ENCODE data around the gene IQCE. TPM values are rescaled to one million over a fixed set of nuclear protein-coding genes. Genes with fewer than 3 reads are reported as not detected.
A peak's percentile ranks its signal among the peaks of the same experiment; 100 is the strongest.
"Not testable (repeated sequence)": the region's sequence is repeated elsewhere in the genome, so short reads cannot be mapped to it uniquely, and the experiment has no call there.

IQCE gene
- total and polyA plus RNA-seq, 2 experiments from 2014 or later = 18.0 to 41.4 TPM

DNA sequence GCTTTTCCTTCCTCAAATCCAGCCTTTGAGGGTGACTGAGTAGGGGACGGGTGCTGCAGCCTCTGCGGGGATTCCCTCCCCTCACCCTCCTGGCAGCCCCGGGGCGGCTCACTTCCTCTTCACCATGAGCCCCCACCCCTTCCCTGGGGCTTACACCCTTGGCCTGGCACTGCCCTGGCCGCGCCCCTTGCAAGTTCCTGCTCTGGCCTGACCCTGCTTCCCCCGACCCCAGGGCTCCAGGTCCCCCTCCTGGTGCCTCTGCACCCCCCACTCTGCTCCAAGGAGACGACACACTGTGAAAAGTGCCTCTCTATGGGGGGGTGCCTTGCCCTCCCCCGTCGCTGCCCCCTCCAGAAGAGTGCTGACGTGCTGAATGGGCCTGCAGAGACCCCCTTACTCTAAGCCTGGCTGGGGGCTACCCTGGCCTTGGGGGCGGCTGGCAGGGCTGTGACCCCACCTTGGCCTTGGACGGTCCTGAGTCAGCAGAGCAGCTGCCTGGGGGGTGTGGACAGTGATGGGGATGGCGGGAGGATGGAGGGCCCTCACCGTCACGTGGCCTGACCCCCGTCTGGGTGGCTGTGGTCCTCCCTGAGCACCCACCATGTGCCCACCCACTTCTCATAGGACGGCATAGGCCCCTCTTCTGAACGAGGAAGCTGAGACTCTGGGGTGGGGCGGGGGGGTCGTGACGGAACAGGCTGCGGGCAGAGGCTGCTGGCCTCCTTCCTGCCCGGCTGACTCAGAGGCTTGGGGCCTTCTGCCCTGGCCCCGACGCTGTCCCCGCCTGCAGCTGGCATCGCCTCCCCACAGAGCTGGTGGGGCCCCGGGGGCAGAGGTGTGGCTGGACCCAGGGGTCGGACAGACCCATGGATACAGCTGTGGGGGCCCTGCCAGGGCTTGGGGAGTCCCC is 29.4 kb upstream of the IQCE start:
- no peak overlapping the region for H3K4me3 ChIP-seq
- H3K27me3 ChIP-seq = no peaks in the 10 kb centered on the region
- DNase-seq (ENCODE audit: low read depth in 1 of 2, low spot score in 1 of 2) = peak in 1 of 2 donors; percentile 61
- peaks cover 7% of the 10 kb centered on the region for H3K4me1 ChIP-seq (ENCODE audit: low read depth)
- H3K36me3 ChIP-seq = no peaks in the 10 kb centered on the region
- TF ChIP-seq CTCF (IDR thresholded peaks at IDR 0.05; ENCODE audit: low read depth, low read length) = no peak
- no peaks in the 10 kb centered on the region for H3K9me3 ChIP-seq (ENCODE audit: low read depth)
- H3K27ac ChIP-seq = no peak overlapping the region

DNA sequence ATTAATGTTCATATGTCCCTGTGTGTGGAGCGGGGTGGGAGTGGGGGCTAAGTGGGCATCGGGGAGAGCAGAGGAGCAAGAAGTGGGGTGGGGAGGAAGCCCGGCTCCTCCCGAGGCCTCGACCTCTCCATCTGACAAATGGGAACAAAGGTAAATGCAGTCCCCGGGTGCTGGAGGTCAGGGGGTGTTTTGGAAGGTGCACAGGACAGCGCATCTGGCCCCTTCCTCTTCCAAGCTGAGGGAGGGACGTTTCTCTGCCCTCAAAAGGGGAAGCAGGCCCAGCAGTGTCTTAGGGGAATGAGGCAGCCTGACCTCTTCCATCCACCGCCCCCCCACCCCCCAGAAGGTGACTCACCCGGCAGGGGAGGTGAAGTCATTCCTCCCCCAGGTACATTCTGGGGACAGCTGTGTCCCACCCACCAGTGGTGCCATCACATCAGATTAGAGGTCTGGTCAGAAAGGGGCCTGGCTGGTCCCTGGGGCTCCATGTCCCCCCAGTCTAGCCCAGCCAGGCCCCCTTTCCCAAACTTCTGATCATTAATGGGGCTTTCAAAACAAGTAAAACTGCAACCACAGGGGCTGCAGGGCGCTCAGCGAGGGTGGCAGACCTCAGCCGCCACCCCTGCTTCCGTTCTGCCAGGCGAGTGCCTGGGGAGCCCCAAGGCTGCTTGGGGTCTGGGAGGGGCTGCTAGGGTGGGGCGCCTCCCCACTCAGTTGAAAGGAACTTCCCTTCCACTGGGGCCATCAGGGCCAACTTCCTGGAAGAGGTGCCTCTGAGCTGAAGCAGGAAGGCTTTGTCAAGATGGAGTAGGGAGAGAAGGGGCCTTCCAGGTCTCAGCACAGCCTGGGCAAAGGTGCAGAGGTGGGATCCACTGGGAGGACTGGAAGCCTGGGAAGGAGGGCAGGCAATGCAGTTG is 28.4 kb upstream of the IQCE start:
- Histone ChIP-seq H3K27ac (no peak overlapping the region), H3K4me3 (no peak overlapping the region), H3K9me3 (ENCODE audit: low read depth) (no peaks in the 10 kb centered on the region), H3K4me1 (ENCODE audit: low read depth) (peaks cover 7% of the 10 kb centered on the region), H3K36me3 (no peaks in the 10 kb centered on the region), H3K27me3 (no peaks in the 10 kb centered on the region)
- no peak for TF ChIP-seq CTCF (IDR thresholded peaks at IDR 0.05; ENCODE audit: low read depth, low read length)
- no peak for DNase-seq (ENCODE audit: low read depth in 1 of 2, low spot score in 1 of 2)

GRCh38 chr7:2530994-2531795 is 27.6 kb upstream of the IQCE start:
- not testable (repeated sequence) for H3K4me3 ChIP-seq; H3K36me3 ChIP-seq; H3K27me3 ChIP-seq; H3K9me3 ChIP-seq (ENCODE audit: low read depth); H3K4me1 ChIP-seq (ENCODE audit: low read depth)
- peak overlapping the region; percentile 65 for H3K27ac ChIP-seq
- peak in 1 of 2 donors; percentile 54 for DNase-seq (ENCODE audit: low read depth in 1 of 2, low spot score in 1 of 2)

DNA sequence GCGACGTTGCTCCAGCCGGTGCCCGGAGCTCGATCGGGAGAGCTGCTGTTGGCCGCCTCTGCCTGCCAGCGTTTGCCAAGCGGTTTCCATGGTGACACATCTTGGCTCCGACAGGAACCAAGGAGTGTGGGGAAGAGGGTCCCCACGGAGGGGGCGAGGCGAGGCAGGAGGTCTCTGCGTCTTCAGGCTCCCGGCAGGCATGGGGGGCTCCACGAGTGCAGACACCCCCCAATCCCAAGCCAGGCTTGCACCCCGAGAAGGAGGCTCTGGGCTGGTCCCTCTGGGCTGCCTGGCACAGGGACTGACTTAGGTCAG is 27.0 kb upstream of the IQCE start:
- not testable (repeated sequence) for H3K4me1 ChIP-seq (ENCODE audit: low read depth); H3K9me3 ChIP-seq (ENCODE audit: low read depth); H3K4me3 ChIP-seq; H3K27me3 ChIP-seq; H3K27ac ChIP-seq; DNase-seq (ENCODE audit: low read depth in 1 of 2, low spot score in 1 of 2); H3K36me3 ChIP-seq

GRCh38 chr7:2532199-2532772 is 26.5 kb upstream of the IQCE start:
- H3K4me1 ChIP-seq (ENCODE audit: low read depth); H3K36me3 ChIP-seq; H3K9me3 ChIP-seq (ENCODE audit: low read depth); H3K27ac ChIP-seq; H3K27me3 ChIP-seq; H3K4me3 ChIP-seq; DNase-seq (ENCODE audit: low read depth in 1 of 2, low spot score in 1 of 2): not testable (repeated sequence)

GRCh38 chr7:2532816-2533215 is 26.0 kb upstream of the IQCE start:
- not testable (repeated sequence) for H3K9me3 ChIP-seq (ENCODE audit: low read depth); H3K27ac ChIP-seq; DNase-seq (ENCODE audit: low read depth in 1 of 2, low spot score in 1 of 2); H3K4me1 ChIP-seq (ENCODE audit: low read depth); H3K4me3 ChIP-seq; H3K36me3 ChIP-seq; H3K27me3 ChIP-seq

- not testable (repeated sequence) for H3K9me3 ChIP-seq (ENCODE audit: low read depth); H3K36me3 ChIP-seq; H3K4me3 ChIP-seq; H3K4me1 ChIP-seq (ENCODE audit: low read depth); H3K27ac ChIP-seq; H3K27me3 ChIP-seq; DNase-seq (ENCODE audit: low read depth in 1 of 2, low spot score in 1 of 2)
These were observed 25.2 kb upstream of the IQCE start for GRCh38 chr7:2533566-2533965.

GRCh38 chr7:2534214-2534613 is 24.6 kb upstream of the IQCE start:
- DNase-seq (ENCODE audit: low read depth in 1 of 2, low spot score in 1 of 2) = not testable (repeated sequence)

DNA sequence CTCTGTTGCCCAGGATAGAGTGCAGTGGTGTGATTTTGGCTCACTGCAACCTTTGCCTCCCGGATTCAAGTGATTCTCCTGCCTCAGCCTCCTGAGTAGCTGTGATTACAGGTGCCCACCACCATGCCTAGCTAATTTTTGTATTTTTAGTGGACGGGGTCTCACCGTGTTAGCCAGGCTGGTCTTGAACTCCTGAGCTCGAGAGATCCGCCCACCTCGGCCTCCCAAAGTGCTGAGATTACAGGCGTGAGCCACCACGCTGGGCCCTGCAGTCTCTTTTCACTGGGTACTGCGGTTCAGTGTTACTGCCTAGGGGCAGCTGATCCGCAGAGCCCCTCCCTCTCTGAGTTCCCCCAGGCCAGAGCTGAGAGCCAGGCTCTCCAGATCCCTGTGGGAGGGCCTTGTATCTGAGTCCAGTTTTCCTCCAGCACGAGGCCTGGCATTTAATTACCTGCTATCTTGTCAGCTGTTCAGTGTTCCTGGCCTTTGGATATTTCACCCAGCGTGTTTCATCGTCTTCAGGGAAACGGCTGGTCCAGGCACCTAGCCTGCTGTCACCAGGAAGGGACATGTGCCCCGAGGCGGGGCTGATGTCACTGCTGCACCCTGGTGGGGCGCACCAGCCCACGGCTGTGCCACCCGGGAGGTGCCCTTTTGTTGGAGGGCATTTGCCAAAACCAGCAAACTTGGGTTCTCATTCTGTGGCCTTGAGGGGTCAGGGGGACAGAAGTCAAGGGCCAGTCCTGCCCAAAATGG is 22.7 kb upstream of the IQCE start:
- not testable (repeated sequence) for H3K4me3 ChIP-seq; H3K9me3 ChIP-seq (ENCODE audit: low read depth); H3K27ac ChIP-seq; H3K27me3 ChIP-seq; H3K4me1 ChIP-seq (ENCODE audit: low read depth); DNase-seq (ENCODE audit: low read depth in 1 of 2, low spot score in 1 of 2)
- H3K36me3 ChIP-seq = peaks cover 13% of the 10 kb centered on the region

More at GRCh38 chr7:2534214-2534613, 24.6 kb upstream of the IQCE start:
- H3K27ac ChIP-seq; H3K4me3 ChIP-seq; H3K9me3 ChIP-seq (ENCODE audit: low read depth); H3K27me3 ChIP-seq; H3K4me1 ChIP-seq (ENCODE audit: low read depth): not testable (repeated sequence)
- H3K36me3 ChIP-seq = peaks cover 13% of the 10 kb centered on the region

Measured in cardiac muscle cell (in vitro differentiated cells and primary cell).